Neural cell (in vitro differentiated cells): ENCODE measurements around the gene TCF4.

Experiments used
- POLR2AphosphoS5 ChIP-seq: IDR thresholded peaks from 2 replicates; pipeline ENCODE4 v1.6.1; 2012
- RAD21 ChIP-seq: fragments of 450-650 bp; conservative IDR thresholded peaks from 2 replicates; pipeline ENCODE4 v1.6.1; 2014; ENCODE audit warnings: antibody characterized with exemption, mild to moderate bottlenecking, moderate library complexity
- TAF1 ChIP-seq: IDR thresholded peaks from 2 replicates; pipeline ENCODE4 v1.6.1; 2012; ENCODE audit warnings: low read depth
- TF ChIP-seq, protein P1 (sequence below): fragments of 450-650 bp; IDR thresholded peaks from 2 replicates; pipeline ENCODE4 v1.5.1; 2014; ENCODE audit warnings: antibody characterized with exemption, mild to moderate bottlenecking, moderate library complexity; ENCODE audit not compliant: poor library complexity, severe bottlenecking

DNA sequence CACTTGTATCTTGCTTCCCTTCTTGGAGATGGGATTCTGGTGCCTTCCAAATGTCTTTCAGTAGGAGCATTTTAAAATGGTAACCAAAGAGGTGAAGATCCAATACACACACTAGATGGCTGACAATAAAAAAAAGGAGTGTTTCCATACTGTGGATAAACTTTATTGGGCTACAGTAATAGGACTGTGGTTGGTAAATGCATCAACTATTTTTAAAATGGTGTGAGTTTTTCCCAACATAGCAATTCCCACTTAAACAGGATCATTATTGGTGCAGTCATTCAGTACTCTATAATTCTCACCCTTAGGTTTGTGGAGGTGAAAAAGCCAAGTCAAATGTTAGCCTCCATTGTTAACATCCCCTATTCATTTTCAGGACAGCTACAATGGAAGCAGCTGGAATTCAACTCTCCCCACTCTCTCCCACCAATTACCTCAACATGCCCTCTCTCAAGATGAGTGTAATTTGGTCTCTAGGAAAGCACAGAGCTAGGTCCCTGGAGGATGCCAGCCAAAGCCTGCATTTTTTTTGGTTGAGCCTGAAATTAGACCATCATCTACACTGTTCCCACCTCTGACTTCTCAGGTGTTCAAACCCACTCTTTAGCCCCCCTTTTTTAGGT lies 273.3 kb downstream of the TCF4 start:
- TF ChIP-seq TAF1 (no peak), RAD21 (no peak), POLR2AphosphoS5 (no peak)
- TF ChIP-seq, protein P1, sequence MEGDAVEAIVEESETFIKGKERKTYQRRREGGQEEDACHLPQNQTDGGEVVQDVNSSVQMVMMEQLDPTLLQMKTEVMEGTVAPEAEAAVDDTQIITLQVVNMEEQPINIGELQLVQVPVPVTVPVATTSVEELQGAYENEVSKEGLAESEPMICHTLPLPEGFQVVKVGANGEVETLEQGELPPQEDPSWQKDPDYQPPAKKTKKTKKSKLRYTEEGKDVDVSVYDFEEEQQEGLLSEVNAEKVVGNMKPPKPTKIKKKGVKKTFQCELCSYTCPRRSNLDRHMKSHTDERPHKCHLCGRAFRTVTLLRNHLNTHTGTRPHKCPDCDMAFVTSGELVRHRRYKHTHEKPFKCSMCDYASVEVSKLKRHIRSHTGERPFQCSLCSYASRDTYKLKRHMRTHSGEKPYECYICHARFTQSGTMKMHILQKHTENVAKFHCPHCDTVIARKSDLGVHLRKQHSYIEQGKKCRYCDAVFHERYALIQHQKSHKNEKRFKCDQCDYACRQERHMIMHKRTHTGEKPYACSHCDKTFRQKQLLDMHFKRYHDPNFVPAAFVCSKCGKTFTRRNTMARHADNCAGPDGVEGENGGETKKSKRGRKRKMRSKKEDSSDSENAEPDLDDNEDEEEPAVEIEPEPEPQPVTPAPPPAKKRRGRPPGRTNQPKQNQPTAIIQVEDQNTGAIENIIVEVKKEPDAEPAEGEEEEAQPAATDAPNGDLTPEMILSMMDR, result no peak
